Measurements from ENCODE around the gene LIN7B. TPM values are rescaled to one million over a fixed set of nuclear protein-coding genes. Genes with fewer than 3 reads are reported as not detected.
"Not testable (repeated sequence)": the region's sequence is repeated elsewhere in the genome, so short reads cannot be mapped to it uniquely, and the experiment has no call there.

The LIN7B gene
- total RNA-seq, 1 donor from 2014 or later, result 9.8 TPM

DNA sequence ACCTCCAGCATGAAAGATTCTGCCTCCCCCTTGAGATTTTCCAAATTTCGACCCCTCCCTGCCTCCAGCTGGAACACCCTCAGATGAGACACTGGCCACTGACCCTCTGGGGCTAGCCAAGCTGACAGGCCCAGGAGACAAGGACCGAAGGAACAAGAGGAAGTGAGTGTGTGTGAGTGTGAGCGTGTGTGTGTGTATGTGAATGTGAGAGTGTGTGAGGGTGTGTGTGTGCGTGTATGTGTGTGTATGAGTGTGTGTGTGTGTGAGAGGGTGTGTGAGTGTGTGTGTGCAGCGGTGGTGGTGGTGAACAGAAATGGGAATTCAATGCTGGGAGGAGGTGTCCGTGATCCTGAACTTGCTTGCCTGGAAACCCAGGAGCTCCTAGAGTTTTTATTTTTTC is 27.2 kb downstream of the LIN7B start:
- Mint-ChIP-seq H3K36me3 (no peaks in the 10 kb centered on the region), H3K4me1 (peaks cover 20% of the 10 kb centered on the region), H3K27ac (no peak overlapping the region), H3K9me3 (no peaks in the 10 kb centered on the region), H3K27me3 (ENCODE audit: low read depth) (no peaks in the 10 kb centered on the region), H3K4me3 (peak overlapping the region; percentile 22)
- TF ChIP-seq, protein P1, sequence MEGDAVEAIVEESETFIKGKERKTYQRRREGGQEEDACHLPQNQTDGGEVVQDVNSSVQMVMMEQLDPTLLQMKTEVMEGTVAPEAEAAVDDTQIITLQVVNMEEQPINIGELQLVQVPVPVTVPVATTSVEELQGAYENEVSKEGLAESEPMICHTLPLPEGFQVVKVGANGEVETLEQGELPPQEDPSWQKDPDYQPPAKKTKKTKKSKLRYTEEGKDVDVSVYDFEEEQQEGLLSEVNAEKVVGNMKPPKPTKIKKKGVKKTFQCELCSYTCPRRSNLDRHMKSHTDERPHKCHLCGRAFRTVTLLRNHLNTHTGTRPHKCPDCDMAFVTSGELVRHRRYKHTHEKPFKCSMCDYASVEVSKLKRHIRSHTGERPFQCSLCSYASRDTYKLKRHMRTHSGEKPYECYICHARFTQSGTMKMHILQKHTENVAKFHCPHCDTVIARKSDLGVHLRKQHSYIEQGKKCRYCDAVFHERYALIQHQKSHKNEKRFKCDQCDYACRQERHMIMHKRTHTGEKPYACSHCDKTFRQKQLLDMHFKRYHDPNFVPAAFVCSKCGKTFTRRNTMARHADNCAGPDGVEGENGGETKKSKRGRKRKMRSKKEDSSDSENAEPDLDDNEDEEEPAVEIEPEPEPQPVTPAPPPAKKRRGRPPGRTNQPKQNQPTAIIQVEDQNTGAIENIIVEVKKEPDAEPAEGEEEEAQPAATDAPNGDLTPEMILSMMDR (IDR thresholded peaks at IDR 0.05; ENCODE audit: unreplicated experiment), result no peak
- DNase-seq (ENCODE audit: low spot score in 2 of 2, unreplicated experiment in 2 of 2), result no peak

DNA sequence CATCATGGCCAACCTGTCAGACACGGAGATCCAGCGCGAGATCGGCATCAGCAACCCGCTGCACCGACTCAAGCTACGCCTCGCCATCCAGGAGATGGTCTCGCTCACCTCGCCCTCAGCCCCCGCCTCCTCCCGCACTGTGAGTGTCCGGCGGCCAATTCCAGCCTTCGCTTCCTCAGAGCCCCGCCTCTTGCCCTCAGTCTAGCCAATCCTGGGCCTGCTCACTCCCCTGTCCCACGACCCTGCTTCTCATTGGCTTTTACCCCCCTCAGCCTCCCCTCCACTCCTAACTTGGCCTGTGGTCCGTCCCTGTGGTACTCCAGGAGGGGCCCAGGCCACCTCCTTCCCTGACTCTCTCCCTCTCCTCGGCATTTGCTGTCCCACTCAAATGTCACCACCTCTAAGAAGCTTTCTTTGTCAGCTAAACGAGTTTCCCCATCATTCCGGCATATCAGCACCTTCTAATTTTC is 28.7 kb downstream of the LIN7B start:
- H3K27me3 Mint-ChIP-seq (ENCODE audit: low read depth), result no peaks in the 10 kb centered on the region
- peaks cover 25% of the 10 kb centered on the region for H3K4me1 Mint-ChIP-seq
- TF ChIP-seq, protein P1 (IDR thresholded peaks at IDR 0.05; ENCODE audit: unreplicated experiment), result no peak
- no peaks in the 10 kb centered on the region for H3K36me3 Mint-ChIP-seq
- H3K9me3 Mint-ChIP-seq, result no peaks in the 10 kb centered on the region
- H3K27ac Mint-ChIP-seq, result peak overlapping the region; percentile 65
- DNase-seq (ENCODE audit: low spot score in 2 of 2, unreplicated experiment in 2 of 2), result peak; percentile 86 to 88
- H3K4me3 Mint-ChIP-seq, result peak overlapping the region; percentile 88

DNA sequence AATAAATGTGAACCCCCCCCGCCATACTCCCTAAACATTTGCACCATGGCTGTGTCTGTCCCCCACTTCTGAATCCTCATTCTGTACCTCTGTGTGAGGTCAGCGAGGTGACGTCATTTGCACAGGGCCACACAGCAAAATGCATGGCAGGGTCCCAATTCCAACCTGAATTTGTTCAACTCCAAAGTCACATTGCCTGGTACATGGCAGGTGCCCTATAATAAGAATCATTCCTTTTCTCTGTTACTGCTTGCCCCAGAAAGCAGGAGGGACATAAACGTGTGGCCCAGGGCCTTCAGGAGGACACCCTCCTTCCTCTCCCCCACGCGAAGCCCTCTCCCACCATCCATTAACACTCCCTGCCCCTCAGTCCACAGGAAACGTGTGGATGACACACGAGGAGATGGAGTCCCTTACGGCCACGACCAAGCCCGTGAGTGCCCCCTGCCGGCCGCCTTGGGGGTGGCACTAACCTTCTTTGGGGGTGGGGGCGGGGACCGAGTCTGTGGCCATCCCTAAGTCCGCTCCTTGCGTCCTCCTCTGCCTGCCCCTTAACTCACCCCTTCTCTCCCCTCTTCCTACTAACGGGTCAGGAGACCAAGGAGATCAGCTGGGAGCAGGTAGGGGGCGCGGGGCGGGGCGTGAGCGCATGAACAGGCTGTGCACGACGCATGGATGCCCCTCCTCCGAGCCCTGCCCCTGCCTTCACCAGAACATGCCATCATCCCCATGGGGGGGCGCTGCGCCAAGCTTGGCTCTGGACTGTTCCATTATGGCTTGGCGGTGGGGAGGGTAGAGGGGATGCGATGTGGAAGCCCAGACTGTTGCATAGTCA is 31.6 kb downstream of the LIN7B start:
- Mint-ChIP-seq H3K4me3 (peak overlapping the region; percentile 56), H3K4me1 (peaks cover 37% of the 10 kb centered on the region), H3K36me3 (no peaks in the 10 kb centered on the region), H3K27me3 (ENCODE audit: low read depth) (no peaks in the 10 kb centered on the region), H3K9me3 (no peaks in the 10 kb centered on the region), H3K27ac (peak overlapping the region; percentile 43)
- TF ChIP-seq, protein P1 (IDR thresholded peaks at IDR 0.05; ENCODE audit: unreplicated experiment), result peak; percentile 90
- DNase-seq (ENCODE audit: low spot score in 2 of 2, unreplicated experiment in 2 of 2), result peak; percentile 64 to 85

DNA sequence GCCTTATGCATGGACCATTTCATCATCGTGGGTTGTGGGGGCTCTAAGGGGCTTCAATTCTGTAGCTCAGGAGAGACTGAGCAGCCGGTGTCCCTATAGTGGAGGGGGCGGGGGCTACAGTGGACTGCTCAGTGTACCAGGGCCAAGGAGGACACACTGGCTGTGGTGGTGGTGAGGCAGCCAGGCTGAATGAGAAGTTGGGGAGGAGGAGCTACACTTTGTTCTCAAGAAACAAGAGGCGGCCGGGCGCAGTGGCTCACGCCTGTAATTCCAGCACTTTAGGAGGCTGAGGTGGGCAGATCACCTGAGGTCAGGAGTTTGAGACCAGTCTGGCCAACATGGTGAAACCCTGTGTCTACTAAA is 32.2 kb downstream of the LIN7B start:
- not testable (repeated sequence) for H3K9me3 Mint-ChIP-seq; DNase-seq (ENCODE audit: low spot score in 2 of 2, unreplicated experiment in 2 of 2); H3K27me3 Mint-ChIP-seq (ENCODE audit: low read depth); H3K36me3 Mint-ChIP-seq
- Mint-ChIP-seq H3K4me3 (peak overlapping the region; percentile 56), H3K27ac (peak overlapping the region; percentile 43), H3K4me1 (peaks cover 38% of the 10 kb centered on the region)

DNA sequence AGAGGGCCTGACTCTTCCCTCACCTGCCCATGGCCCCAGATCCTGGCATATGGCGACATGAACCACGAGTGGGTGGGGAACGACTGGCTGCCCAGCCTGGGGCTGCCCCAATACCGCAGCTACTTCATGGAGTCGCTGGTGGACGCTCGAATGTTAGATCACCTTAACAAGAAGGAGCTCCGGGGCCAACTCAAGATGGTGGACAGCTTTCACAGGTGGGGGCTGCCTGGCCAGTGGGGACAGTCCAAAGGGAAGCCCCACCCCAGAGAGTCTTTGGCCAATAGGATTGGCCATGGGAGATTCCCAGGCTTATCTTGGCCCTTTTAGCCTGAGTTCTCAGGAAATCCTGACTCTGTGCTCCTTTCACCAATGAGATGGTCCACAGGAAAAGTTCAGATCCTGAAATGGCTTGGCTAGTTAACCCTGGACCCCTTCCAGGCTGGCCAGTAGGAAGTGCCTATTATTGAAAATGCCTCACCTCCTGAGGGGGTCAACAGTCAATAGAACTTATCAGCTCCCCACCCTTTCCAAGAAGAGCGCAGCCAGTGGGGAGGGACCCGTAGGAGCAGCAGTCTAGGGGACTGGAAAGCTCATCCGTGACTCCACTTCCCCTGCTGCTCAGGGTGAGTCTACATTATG is 34.0 kb downstream of the LIN7B start:
- no peak for DNase-seq (ENCODE audit: low spot score in 2 of 2, unreplicated experiment in 2 of 2)
- peak overlapping the region; percentile 89 for H3K4me3 Mint-ChIP-seq
- no peaks in the 10 kb centered on the region for H3K9me3 Mint-ChIP-seq
- H3K27me3 Mint-ChIP-seq (ENCODE audit: low read depth), result no peaks in the 10 kb centered on the region
- TF ChIP-seq, protein P1 (IDR thresholded peaks at IDR 0.05; ENCODE audit: unreplicated experiment), result no peak
- no peaks in the 10 kb centered on the region for H3K36me3 Mint-ChIP-seq
- H3K27ac Mint-ChIP-seq, result peak overlapping the region; percentile 96
- H3K4me1 Mint-ChIP-seq, result peaks cover 35% of the 10 kb centered on the region

All from mesothelial cell of epicardium (in vitro differentiated cells).